ENCODE measurements around the gene AGAP1.

The AGAP1 gene

DNA sequence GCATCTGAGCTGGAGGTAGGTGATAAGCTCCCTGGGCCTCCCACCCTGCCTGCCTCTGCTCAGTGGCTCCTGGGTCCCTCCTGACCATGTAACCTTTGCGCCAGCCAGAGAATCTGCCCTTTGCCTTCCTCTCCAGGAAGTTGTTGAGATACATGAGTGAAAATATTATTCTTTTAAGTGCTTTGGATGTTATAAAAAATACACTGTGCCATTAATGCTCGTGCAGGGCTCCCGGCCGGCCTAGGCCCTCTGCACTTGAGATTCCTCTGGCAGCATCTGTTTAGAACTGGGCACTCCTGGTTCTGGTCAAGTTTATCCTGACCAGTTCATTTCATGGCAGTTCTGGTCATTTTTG, 18.8 kb downstream of the AGAP1 start:
- H3K4me3 ChIP-seq (ENCODE audit: low read depth, low read length), result no peak overlapping the region
- TF ChIP-seq, protein P1, sequence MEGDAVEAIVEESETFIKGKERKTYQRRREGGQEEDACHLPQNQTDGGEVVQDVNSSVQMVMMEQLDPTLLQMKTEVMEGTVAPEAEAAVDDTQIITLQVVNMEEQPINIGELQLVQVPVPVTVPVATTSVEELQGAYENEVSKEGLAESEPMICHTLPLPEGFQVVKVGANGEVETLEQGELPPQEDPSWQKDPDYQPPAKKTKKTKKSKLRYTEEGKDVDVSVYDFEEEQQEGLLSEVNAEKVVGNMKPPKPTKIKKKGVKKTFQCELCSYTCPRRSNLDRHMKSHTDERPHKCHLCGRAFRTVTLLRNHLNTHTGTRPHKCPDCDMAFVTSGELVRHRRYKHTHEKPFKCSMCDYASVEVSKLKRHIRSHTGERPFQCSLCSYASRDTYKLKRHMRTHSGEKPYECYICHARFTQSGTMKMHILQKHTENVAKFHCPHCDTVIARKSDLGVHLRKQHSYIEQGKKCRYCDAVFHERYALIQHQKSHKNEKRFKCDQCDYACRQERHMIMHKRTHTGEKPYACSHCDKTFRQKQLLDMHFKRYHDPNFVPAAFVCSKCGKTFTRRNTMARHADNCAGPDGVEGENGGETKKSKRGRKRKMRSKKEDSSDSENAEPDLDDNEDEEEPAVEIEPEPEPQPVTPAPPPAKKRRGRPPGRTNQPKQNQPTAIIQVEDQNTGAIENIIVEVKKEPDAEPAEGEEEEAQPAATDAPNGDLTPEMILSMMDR (conservative IDR thresholded peaks at IDR 0.05; ENCODE audit: low read depth, low read length), result no peak
- no peak for DNase-seq (ENCODE audit: low read depth)

DNA sequence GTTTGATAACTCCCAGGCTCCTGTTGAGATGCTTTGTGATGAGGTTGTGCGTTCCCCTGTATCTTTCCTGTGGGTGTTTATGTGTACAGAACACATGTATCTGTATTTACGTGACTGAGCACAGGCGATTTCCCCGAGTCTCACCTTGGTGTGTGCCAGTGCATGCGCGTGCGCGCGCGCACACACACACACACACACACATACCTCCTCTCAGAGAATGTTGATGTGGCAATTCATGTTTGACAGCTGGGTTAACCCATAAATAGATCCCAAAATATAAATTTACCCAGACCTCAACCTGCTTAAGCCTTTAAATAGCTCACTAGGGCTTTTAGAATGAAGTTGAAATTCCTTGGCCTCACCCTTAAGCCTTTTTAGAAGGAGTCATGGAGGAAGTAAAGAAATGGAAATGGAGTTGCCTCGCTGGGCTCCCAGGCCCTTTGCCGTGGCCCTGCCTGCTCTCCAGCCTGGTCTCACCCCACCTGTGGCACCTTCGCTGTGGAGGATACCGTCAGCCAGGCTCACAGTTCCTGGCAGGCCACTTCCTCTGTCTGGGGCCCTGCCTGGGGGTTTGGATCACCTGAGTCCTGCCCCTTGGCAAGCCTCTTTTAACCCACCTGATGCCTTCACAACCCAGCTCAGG, 20.3 kb downstream of the AGAP1 start:
- H3K4me3 ChIP-seq (ENCODE audit: low read depth, low read length), result no peak overlapping the region
- no peak for DNase-seq (ENCODE audit: low read depth)
- TF ChIP-seq, protein P1 (conservative IDR thresholded peaks at IDR 0.05; ENCODE audit: low read depth, low read length), result no peak

DNA sequence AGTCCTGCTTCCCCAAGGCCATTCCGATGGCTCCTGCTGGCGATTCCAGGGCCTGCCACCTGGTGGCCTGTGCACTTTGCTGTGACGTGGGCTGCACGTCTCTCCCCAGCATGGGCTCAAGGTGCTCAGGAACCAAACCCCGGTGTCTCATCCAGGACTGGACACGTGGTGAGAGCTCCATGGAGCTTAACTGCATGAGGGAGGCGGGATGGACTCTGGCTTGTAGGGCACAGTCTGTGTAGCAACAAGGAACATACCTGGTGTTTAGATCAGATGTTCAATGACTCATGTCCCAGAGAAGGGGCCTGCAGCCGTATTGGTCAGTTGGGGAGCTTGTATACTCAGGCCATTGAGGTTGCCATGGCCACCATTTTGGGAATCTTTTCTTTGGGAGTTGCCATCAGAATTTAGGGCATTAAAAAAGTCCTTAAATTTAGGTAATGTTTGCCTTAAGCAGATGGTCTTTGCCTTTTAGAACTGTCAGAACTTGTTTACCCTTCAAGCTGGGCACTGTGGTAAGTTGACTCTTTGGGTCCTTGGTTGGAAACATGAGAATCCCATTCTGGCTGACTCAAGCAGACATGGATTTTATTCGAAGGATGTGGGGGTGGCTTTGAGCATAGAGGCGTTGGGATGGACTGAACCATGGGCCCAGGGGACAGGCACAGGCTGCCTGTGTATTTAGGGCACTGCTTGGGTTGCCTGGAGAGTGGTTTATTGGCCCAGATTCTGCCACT, 21.0 kb downstream of the AGAP1 start:
- no peak overlapping the region for H3K4me3 ChIP-seq (ENCODE audit: low read depth, low read length)
- TF ChIP-seq, protein P1 (conservative IDR thresholded peaks at IDR 0.05; ENCODE audit: low read depth, low read length), result peak; percentile 4
- DNase-seq (ENCODE audit: low read depth), result no peak

DNA sequence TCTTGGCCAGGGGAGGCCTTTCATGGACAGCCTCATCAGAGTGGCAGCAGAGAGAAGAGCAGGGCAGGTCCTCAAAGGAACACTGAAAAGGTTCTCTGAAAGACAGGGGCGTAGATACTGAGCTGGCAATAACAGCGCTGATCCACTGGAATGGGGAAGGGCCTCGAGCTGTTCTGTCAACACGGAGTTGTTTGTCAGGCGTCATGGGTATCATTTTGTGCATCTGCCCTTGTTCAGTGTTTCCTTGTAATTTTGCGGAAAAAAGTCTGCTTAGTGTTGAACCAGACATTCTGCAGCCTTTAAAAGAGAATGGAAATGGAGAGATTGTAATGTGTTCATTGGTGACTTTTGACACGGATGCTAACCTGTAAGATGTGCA, 21.5 kb downstream of the AGAP1 start:
- H3K4me3 ChIP-seq (ENCODE audit: low read depth, low read length), result no peak overlapping the region

DNA sequence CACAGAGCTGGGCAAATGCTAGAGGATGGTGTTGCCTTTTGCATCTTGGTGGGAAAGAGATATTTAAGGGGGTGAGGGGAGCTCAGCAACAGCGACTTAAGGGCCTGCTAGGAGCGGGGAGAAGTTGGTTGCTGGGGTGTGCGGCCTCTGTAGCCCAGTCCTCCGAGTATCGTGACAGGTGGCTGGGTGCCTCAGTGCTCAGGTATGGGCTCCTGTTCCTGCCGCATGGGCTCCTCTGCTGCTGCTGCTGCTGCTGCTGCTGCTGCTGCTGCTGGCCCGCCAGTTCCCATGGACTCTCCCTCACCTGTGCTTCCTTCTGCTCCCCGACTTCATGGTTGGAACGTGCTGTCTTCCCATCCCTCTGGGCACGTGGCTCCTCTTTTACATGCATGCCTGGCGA, 22.0 kb downstream of the AGAP1 start:
- H3K4me3 ChIP-seq (ENCODE audit: low read depth, low read length), result no peak overlapping the region
- DNase-seq (ENCODE audit: low read depth), result no peak
- TF ChIP-seq, protein P1 (conservative IDR thresholded peaks at IDR 0.05; ENCODE audit: low read depth, low read length), result no peak

More for the DNA sequence above, 21.5 kb downstream of the AGAP1 start:
- TF ChIP-seq, protein P1 (conservative IDR thresholded peaks at IDR 0.05; ENCODE audit: low read depth, low read length), result no peak
- no peak for DNase-seq (ENCODE audit: low read depth)

DNA sequence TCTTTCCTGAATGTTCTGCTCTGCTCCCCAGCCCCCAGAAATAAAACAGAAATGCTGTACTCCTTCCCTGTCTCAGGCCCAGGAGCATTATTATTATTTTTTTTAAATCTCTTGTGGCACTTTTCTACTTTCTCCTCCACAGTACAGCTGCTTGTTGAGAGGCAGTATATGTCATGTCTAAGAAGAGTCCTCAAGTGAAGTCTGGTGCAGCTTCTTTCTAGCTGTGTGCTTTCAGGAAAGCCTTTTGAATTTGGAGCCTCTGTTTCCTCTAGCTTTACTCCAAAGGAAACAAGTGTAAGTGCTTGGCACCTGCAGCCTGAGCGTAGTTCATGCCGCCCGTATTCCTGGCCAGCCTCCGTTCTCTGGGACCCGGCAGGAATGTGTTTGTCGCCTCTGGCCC, 22.4 kb downstream of the AGAP1 start:
- DNase-seq (ENCODE audit: low read depth), result no peak
- H3K4me3 ChIP-seq (ENCODE audit: low read depth, low read length), result no peak overlapping the region
- TF ChIP-seq, protein P1 (conservative IDR thresholded peaks at IDR 0.05; ENCODE audit: low read depth, low read length), result no peak
